SIG-M5 treated with dmso at 0.1 percent for 504 hours (cell line): ENCODE measurements around the gene EIF4G3.
"Not testable (repeated sequence)": the region's sequence is repeated elsewhere in the genome, so short reads cannot be mapped to it uniquely, and the experiment has no call there.

Experiments
- DNase-seq: peaks from one replicate; lab custom pipeline; 2025; ENCODE audit not compliant: unreplicated experiment; lab: John Stamatoyannopoulos, UW

Gene EIF4G3

DNA sequence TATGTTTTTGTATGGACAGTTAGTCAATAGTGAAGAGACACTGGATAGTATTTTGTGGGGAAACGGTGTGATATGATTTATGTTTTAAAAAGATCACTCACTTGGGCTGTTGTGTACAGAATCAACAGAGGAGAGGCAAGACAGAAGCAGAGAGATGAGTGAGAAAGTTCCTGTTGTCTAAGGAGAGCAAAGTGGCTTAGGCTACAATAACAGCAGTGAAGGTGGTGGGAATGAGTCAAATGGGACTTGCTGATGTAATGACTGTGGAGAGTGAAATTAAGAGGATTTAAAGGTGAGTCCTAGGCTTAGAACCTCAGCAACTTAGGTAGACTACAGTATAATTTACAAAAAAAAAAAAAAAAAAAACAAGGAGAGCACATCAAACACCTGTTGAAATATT, 220.4 kb downstream of the EIF4G3 start:
- no peak for DNase-seq

GRCh38 chr1:20950679-20951078, 226.0 kb downstream of the EIF4G3 start:
- no peak for DNase-seq

GRCh38 chr1:20949871-20950590, 226.7 kb downstream of the EIF4G3 start:
- no peak for DNase-seq

DNA sequence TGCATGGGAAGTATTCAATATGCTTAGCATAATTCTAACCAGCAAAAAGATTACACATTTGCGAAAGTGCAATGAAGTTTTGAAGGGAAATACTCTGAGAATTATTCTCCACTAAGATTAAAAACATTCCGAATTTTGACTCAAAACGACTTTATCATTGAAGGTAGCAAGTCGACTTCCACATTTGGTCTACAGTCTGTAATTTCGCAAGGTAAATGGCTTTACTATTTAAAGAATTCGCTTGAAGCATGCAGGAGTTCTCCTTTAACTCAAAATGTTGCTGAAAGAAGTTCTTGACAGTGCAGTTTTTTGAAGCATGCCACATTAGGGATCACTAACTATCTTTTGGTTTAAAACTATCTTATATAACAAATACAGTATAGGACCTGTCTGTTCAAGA, 228.6 kb downstream of the EIF4G3 start:
- DNase-seq = peak; percentile 42

DNA sequence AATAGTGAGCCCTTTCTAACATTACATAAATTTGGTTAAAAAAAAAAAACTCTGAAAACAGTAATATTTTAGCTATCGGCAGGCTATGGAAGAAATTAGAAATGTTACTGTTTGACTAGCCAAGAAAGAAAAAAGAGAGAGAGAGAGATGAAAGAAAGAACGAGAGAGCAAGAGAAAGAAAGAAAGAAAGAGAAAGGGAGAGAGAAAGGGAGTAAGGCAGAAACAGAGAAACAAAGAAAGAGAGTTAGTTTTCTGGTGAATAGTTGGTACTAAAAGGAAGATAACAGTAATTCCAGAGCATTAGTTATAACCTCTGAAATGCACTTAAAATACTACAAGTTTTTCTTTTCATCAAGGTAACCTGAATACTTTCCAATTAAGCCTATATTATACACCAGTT, 229.3 kb downstream of the EIF4G3 start:
- no peak for DNase-seq

DNA sequence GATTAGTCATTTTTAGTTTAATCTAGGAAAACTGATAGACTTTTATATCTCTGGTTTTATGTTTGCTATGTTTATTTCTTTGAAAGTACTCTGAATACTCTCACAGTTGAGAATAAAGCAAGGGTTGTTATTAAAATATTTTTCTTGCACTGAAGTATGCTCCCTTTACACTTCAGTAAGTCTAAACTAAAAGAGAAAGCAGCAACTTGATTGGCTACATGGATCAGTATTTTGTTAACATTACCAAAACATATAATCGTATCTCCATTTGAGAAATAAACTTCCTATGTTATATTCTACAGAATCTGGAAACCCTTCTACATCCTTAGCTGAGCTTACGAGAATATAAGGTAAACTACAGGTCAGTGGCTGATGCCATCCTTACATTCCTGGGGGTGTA, 240.1 kb downstream of the EIF4G3 start:
- no peak for DNase-seq

DNA sequence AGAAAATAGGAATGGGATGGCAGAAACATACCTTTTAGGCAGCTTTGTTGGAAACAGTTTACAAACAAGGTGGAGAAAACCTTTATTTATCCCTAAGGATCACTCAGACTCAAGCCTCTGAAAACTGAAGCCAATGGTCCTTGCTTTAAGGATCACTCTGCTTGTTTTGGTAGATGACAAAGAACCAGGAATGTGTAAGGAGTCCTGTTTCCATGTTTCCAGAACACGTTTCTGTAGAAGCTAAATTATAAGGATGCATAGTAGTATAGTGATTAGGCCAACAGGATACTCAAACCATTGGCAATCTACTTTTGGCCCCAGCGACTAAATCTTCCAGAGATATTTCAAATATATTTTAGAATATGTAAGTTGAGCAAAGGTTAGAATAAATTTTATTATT, 240.5 kb downstream of the EIF4G3 start:
- DNase-seq = no peak

DNA sequence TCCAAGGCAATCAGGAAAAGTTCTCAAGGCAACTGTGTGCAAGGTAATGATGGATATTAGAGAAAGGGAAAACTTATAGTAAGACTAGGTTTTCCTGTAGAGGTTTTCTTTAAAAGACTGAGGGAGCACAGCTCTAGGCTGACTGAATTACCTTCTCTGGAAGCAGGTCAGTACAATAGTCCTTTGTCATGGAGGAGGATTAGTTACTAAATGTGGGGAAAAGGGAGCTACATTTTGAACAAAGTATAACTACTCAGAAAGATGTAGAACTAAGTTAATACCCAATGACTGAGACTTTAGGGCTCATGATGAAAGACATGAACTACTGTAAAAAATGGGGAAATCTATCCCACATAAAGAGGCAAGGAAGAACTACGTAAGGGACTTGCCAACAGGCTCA, 241.0 kb downstream of the EIF4G3 start:
- no peak for DNase-seq

- DNase-seq = no peak
These were observed 244.2 kb downstream of the EIF4G3 start for GRCh38 chr1:20932437-20932977.

GRCh38 chr1:20931930-20932436, 244.7 kb downstream of the EIF4G3 start:
- no peak for DNase-seq

GRCh38 chr1:20930427-20930826, 246.3 kb downstream of the EIF4G3 start:
- no peak for DNase-seq

DNA sequence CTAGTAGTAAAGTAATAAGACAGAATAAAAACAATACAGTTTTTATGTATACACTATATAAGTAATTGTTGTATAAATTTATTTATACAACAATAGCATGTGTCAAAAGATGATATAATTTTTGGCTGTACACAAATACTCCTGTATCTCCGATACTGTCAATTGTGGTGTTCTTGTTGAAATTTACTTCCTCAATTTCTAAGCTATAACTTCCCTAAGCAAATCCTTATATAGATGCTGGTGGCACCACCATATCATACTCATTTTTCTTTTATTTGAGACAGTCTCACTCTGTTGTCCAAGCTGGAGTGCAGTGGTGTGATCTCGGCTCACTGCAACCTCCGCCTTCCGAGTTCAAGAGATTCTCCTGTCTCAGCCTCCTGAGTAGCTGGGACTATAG, 248.6 kb downstream of the EIF4G3 start:
- DNase-seq = peak; percentile 31

DNA sequence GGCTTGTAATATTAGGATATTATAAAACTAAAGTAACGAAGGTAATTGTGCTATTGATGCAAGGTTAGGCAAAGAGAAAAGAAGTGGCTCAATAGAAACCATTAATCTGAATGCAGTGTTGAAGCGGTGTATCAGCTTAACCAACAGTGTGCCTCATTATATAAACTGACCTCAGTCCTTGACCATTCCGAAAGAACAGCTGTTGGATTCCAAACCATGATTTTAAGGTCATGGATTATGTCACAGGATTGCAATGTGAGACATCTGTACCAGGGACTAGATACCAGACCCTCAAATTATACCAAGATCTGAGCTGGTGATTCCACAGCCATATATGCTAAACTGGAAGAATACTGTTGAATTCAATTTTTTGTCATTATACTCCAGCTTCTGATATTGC, 255.4 kb downstream of the EIF4G3 start:
- DNase-seq = no peak

- DNase-seq = no peak
These were observed 263.5 kb downstream of the EIF4G3 start for GRCh38 chr1:20913242-20913641.

- DNase-seq = not testable (repeated sequence)
These were observed 269.2 kb downstream of the EIF4G3 start for GRCh38 chr1:20907526-20907925.

- DNase-seq = no peak
These were observed 273.3 kb downstream of the EIF4G3 start for GRCh38 chr1:20903437-20903836.

DNA sequence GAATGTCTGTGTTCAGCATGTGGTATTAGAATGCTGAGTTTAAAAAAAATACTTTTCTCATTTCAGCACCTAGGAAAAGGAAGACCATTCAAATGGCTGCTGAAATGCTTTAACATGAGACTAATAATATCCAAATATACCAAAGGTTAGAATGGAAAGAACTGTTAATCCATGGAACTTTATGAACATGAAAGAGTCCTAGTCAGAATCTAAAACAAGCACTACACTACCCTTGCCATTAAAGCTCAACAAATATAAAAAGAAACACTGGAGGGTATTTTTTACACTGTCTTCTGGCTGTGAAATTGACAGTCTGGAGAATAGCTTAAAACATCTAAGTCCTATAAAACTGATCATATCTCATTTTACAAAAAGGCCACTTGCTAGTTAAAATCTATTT, 276.6 kb downstream of the EIF4G3 start:
- DNase-seq = no peak

- no peak for DNase-seq
These were observed 277.3 kb downstream of the EIF4G3 start for GRCh38 chr1:20899154-20899972.

- peak; percentile 19 for DNase-seq
These were observed 279.9 kb downstream of the EIF4G3 start for GRCh38 chr1:20896826-20897225.

- no peak for DNase-seq
These were observed 282.8 kb downstream of the EIF4G3 start for GRCh38 chr1:20893931-20894330.

DNA sequence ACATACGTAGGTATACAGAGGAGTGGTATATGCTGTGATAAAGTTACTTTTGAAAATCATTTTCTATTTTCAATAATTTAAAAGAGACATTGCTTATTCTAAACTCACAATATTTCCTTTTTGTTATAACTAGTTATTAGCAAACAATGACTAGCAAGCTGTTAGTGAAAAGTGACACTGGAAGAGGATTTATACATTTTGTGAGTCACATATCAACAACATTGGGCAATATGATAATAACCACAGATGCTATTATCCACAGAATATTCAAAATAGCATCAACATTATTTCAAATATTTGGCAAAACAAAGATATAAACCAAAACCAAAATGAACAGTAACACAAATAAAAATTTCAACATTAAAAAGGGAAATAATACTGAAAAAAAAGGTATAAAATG, 285.6 kb downstream of the EIF4G3 start:
- no peak for DNase-seq

- DNase-seq = no peak
These were observed 289.5 kb downstream of the EIF4G3 start for GRCh38 chr1:20887246-20887645.
